GM21576 (cell line): ENCODE data around the gene FOLR2.
"Not testable (repeated sequence)": the region's sequence is repeated elsewhere in the genome, so short reads cannot be mapped to it uniquely, and the experiment has no call there.

ENCODE experiments used
- ATAC-seq: cut with Tn5 transposase; IDR thresholded peaks from one replicate; pipeline ENCODE4 v1.9.1; 2021; ENCODE audit warnings: mild to moderate bottlenecking, moderate library complexity; ENCODE audit not compliant: unreplicated experiment

FOLR2 gene

DNA sequence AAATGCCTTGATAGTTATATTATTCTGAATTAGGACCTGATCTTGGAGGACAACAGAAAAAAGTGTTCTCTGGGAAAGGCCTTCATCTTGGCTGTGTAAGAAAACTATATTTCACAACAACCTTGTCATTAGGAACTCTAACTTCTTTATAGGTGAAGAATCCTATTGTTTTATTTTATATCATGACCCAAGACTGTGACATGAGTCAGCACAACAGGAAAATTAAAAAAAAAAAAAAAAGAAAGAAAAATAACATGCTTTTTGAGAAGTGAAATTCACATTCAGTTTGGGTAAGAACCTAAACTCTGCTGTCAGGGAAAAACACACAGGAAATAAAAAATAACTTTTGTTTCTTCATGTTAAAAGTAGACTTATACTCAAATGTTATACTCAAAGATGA lies 11.7 kb upstream of the FOLR2 start:
- ATAC-seq, result no peak

DNA sequence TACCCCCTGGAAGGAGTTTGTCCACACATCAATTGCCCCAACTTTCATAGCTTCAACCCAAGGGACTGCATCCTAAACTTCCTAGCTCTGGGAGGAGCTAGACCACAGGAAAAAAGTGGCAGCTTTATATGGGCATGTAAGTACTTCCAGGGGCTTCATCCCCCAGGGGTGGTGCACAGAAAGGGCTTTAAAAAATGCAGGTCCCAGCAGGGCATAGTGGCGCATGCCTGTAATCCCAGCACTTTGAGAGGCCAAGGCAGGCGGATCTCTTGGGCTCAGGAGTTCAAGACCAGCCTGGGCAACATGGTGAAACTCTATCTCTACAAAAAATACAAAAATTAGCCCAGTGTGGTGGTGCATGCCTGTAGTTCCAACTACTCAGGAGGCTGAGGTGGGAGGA lies 9.8 kb upstream of the FOLR2 start:
- ATAC-seq, result not testable (repeated sequence)

DNA sequence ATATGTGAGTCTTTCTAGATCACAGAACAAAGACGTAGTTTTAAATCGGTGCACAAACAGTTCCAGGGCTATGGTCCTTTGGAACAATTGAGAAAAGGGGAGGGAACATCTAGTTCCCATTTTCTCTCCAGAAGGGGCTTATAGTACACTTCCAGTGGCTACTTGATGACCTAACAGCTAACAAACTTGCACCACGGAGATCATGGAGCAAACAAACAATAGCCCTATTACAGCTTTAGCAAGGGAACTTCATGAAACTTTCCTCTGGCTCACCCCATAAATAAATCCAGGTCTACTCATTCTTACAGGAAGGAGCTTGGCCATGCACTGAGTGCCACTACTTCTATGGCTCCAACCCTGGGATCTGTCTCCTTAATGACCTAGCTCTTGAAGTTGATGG lies 8.3 kb upstream of the FOLR2 start:
- ATAC-seq, result no peak

DNA sequence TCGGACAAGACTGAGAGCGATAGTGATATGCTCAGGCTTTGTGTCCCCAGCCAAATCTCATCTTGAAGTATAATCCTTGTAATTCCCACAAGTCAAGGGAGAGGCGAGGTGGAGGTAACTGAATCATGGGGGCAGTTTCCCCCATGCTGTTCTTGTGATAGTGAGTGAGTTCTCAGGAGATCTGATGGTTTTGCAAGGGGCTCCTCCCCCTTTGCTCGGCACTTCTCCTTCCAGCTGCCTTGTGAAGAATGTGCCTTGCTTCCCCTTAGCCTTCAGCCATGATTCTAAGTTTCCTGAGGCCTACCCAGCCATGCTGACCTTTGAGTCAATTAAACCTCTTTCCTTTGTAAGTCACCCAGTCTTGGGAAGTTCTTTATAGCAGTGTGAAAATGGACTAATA lies 7.5 kb upstream of the FOLR2 start:
- ATAC-seq, result no peak

DNA sequence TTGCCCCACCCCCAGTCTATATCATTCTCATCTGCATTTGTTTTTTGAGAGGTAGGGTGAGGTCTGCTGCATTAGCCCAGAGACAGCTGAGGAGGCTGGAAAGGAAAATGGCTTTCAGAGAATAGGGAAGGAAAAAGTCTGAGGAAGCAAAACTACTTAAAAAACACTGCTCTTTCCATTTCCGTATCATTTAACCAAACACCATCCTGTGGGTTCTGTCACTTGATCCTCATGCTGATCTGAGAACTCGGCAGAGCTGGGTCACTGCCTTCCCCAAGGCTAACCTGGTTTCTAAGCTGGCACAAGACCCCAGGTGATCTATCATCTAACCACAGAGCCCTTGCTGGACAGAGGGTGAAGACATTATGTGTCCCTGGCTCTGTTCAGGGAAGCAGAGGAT lies 1.2 kb downstream of the FOLR2 start:
- no peak for ATAC-seq

DNA sequence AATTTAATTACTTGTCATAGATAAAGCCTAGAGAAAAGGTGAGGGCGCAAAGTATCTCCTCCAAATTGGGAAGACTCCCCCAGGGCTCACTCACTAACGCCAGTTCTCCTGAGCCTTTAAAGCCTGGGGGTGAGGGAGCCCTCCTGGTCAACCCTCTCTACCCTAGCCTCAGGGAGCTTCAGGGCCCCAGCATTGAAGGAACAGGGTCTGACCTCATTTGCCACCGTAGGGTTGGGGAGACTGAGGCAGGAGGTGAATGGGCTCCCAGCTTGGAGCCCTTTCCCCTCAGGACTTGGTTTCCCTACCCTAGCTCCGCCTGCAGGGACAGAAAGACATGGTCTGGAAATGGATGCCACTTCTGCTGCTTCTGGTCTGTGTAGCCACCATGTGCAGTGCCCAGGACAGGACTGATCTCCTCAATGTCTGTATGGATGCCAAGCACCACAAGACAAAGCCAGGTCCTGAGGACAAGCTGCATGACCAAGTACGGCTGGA lies 1.7 kb downstream of the FOLR2 start:
- no peak for ATAC-seq

DNA sequence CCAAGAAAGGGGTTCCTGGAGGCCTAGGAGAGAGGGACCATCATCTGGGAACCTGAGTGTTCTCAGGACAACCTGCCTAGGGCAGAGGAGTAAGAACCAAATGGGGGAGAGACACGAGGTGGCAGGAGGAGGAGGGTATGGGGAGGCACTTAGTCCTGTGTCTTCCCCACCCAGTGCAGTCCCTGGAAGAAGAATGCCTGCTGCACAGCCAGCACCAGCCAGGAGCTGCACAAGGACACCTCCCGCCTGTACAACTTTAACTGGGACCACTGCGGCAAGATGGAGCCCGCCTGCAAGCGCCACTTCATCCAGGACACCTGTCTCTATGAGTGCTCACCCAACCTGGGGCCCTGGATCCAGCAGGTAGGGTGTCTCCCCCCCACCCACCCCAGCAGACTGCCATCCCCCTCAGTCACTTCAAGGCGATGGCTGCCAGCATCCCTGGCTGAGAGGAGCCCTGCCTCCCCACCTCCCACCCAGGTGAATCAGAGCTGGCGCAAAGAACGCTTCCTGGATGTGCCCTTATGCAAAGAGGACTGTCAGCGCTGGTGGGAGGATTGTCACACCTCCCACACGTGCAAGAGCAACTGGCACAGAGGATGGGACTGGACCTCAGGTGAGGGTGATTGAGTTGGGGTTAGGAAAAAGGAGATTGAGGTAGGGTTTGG lies 4.2 kb downstream of the FOLR2 start:
- no peak for ATAC-seq

DNA sequence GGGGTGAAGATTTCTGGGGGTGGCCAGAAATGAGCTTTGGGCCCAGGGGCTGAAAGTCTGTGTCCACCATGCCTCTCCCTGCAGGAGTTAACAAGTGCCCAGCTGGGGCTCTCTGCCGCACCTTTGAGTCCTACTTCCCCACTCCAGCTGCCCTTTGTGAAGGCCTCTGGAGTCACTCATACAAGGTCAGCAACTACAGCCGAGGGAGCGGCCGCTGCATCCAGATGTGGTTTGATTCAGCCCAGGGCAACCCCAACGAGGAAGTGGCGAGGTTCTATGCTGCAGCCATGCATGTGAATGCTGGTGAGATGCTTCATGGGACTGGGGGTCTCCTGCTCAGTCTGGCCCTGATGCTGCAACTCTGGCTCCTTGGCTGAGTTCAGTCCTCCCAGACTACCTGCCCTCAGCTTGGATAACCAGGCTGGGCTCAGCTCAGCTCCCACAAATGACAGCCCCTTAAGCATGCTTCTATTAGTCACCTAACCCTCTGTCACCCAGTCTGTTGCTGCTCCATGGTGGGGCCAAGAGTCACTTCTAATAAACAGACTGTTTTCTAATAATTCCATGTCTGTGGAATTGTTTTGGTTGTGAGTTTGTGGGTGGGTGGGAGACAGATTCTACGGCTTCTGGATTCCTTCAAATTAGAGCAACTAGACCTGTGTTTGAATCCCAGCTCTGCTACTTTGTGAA lies 4.9 kb downstream of the FOLR2 start:
- ATAC-seq, result no peak

DNA sequence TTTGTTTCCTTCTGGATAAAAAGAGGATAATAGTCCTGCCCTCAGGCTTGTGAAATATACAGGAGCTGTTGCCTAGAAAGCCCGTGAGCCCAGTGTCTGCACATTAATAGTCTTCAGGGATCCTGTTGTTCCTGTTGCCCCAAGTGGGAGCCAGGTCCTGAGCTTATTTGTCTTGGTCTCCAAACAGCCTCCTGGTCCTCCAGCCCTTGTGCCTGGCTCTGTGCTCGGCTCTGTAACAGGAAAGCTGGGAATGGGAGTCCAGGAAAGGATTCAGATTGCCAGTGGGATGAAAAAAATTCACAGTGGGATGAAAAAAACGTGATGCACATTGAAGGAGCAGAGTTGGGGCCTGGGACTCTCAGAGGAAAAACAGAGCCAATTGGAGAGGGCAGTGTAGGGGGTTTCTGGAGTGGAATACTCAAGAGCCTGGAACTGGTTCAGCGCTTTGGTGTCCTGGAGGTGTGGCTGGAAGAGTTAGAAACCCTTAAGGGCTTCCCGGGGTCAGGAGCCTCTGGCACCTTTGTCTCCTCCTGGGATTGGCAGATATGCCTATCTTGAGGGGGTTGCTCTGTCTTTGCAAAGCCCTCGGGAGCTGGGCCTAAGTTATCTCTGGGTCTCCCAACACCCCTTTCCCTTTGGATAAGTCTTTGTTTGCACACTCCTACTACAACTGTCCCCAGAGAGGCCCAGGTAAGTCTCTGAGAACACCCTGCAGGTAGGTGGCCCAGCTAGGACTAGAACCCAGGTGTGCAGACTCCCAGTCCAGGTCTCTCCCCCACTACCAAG lies 5.7 kb downstream of the FOLR2 start:
- ATAC-seq, result no peak

DNA sequence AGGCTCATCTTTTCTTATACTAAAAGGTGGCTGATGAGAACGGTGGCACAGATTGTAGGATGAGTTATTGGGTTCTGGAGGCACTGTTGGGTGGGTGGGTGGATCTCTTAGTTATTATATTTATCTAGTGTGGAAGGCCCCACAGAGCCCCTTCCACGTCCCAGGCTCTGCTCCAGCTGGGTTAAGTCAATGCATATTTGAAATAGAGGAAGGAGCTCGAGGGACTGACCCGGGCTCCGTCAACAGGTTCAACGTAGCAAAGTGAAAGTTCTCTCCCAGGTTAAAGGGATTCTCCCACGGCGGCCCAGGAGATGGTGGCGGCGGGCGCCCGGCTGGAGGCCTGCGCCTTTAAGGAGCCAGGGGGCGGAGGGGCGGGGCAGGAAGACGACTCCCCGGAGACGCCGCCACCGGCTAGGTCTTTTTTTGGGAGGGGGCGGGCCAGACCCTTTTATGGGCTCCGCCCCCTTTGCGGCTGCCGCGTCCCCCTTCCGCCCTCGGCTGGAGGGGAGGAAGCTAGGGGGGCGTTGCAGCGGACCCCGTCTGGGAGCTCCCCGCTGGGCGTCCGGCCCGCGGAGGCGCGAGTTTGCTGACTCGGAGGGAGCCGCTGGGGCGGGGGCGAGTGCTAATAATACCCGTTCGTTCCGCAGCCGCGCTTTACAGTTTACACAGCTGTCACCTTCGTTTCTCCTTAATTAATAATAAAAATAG lies 6.5 kb downstream of the FOLR2 start:
- ATAC-seq, result peak; percentile 58

DNA sequence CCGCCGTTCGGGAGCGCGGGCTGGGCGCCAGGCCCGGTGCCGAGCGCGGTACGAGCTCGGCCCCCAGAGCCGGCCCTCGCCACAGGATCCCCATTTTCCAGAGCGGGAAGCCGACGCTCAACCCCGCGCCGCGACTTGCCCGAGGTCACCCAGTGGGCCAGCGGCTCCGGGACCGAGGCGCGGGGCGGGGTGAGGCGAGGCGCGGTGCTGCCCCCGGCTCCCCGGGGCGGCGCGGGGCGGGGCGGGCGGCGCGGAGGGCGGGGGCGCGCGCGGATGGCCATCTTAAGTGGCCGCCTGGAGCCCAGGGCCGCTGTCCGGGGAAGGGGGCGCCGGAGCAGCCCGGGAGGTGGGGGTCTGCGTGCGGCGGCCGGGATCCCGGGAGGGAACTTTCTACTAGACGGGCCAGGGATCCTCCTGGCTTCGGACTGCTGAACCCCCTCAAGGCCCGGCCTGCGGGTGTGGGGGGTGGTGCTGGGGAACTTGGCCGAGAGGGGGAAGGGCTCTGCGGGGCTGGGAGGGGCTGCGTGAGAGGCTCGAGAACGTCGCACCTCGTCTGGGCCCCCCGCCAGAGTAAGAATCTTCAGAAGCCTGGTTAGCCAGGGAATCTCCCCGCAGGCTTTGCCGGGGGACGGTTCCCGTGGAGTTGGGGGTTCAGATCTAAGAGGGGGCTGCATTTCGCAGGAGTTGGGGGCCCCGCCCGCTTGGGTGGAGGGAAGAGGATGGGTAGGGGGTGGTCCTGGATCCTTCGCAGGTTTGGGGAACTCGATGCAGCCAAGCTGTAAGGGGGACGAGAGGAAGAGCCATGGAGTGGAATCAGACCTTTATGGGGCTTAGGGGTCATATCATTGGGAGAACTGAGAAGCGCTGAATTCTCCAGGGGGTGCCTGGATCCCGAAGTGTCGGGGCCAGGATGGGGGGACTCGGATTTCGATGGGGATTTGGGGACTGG lies 7.3 kb downstream of the FOLR2 start:
- peak; percentile 44 for ATAC-seq

DNA sequence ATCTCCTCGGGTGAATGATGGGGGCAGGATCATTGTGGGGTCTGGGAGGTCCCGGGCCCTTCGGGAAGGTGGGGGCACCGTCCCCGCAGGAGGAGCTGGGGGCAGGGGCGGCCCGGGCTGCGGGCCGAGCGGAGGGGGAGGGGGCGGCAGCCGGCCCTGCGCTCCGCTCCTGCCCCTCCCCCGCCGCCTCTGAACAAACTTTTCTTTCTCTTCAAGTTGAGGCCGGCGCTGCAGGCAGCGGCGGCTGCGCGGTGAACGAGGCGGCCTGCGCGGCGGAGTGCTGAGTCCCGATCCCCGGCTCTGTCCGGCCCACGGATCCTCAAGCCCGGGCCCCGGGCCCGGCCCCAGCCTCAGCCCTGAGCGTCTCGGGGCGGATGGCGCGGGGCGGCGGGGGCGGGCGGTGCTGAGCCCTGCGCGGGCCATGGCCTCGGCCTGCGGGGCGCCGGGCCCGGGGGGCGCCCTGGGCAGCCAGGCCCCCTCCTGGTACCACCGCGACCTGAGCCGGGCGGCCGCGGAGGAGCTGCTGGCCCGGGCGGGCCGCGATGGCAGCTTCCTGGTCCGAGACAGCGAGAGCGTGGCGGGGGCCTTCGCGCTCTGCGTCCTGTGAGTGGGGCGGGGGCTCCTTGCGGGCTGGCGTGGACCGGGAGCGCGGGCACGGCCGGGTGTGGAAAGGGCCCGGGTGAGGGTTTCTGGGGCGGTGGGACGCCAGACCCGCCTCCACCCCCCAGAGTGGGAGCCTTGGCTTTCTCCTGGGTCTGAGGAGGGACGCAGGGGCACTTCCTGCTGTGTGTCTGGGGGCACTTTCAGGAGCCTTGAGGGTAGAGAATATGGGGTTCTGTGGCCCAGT lies 8.2 kb downstream of the FOLR2 start, which contains the start of gene INPPL1:
Gene INPPL1 (plus strand): TSS at position 204 of the 847 bp plus-strand sequence. CDS start 218 bp downstream, at position 422.
- ATAC-seq, result no peak

DNA sequence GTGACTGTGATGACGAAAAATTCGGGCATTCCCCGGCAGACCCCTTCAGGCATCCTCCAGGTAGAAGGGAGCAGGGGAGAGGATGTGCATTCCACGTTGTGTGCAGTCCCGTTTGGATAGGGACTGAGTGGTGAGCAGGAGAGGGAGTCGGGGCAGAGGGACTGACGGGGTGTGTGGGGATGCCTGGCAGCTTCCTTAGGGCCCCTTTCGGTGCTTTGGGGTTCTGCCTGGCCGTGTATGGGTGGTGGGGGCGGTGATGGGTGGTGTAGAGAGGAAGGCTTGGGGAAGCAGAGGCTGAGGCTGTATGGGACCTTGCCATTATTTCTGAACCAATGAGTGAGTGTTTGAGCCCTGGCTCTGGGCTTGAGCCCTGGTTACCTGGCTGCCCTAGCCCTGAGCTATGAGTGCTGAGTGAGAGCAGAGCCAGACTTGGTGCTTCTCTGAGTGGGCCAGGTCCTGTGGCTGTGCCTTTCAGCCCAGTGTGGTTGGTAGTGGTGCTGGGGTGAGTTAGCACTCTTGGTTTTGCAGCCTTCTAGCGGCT lies 8.9 kb downstream of the FOLR2 start:
- no peak for ATAC-seq

DNA sequence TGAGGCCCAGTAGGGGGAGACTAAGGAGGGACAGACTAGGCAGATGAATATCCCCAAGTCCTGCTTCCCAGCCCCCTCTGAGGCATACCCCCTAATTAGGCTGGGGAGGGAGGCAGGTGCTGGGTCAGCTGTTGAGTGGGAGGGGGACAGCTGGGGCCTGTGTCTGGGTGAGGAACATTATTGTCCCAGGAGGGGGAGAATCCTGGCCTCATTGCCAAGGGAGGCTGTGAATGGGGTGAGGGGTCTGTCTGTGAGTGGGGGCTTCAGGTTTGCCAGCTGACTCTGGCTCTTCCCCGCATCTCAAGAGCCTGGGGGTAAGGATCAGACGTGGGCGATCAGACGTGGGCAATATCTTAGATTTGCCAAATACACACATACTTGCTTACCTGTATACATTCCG lies 10.1 kb downstream of the FOLR2 start:
- no peak for ATAC-seq

DNA sequence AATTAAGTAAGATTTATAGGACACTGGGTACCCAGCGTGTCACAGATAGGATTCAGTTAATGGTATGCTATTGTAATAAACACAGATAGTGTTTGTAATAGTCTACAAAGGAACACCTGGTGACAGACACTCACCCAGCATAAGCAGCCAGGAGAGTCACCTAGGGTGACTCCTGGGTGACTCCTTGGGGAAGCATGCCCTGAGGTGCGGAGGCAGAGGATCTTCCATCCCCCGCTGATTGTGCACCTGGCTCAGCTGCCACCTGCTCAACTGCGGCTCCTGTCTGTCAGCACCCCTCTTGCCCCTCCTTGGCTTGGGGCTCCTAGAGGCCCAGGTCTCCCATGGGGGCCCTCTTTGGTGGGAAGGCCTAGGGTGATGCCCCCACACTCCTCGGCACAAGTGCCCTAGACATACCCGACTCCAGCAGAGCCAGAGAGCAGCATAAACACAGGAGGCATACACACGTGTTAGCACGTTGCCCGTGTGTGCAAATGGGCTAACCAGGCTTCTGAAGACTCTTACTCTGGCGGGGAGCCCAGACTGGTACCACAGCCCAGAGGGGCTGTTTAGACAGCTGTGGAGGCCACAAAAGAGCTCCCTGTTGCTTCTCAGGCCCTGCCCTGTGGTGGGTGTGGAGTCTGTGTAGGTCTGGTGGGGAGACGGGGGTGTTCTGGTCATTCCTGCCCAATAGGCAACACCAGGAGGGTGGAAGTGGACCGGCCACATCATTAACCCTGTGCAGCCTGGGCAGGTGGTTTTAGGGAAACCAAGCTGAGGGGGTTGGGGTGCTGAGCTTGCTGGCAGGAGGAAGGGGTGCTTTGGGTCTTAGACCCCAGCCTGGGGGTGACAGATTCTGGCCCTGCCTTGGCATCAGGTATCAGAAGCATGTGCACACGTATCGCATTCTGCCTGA lies 11.0 kb downstream of the FOLR2 start:
- ATAC-seq, result no peak

DNA sequence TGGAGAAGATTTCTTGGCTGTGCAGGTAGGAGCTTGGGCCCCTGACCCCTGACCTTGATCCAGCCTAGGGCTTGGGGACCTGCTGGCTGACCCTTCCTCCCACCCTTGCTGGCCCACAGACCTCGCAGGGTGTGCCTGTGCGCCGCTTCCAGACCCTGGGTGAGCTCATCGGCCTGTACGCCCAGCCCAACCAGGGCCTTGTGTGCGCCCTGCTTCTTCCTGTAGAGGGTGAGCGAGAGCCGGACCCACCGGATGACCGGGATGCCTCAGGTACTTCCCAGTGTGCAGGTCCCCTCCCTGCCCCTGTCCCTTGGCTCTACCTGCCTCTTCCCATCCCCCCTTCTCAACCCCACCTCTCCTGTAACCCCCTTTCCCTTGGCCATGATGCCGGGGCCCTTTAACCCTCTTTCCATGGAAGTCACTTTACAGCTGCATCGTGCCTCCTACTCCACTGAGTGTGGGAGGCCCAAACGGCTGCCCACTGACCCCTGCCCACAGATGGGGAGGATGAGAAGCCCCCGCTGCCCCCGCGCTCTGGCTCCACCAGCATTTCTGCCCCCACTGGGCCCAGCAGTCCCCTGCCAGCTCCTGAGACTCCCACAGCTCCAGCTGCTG lies 11.7 kb downstream of the FOLR2 start:
- ATAC-seq, result no peak

DNA sequence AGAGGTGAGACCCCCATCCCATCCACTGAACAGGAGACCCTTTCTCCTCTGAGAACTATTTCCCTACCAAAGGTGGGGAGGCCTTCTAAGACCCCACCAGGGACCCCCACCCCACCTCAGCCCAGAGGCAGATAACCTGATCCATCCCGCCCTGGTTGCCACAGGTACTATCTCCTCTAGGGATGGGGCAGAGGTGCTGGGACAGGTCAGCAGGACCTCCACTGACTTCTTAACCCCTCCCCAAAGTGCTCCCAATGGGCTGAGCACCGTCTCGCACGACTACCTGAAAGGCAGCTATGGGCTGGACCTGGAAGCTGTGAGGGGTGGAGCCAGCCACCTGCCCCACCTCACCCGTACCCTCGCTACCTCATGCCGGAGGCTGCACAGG lies 12.2 kb downstream of the FOLR2 start:
- no peak for ATAC-seq
